Heart left ventricle (tissue), 13 donors: ENCODE results near the gene CDK6.

Source experiments
- POLR2A ChIP-seq, 2 donors: fragments of 450-650 bp; IDR thresholded peaks; one replicate each; pipeline ENCODE4 v1.6.1; 2017; ENCODE audit warnings: antibody characterized with exemption in 2 of 2, mild to moderate bottlenecking in 2 of 2, moderate library complexity in 2 of 2
- TF ChIP-seq, protein P1 (sequence below), 12 donors: fragments of 200-600 bp; sonication (generic) in 4 of 12; IDR thresholded peaks; one replicate each; pipeline versions ENCODE4 v1.5.0 to v1.8.0; 2018 to 2022; ENCODE audit warnings: antibody characterized with exemption in 12 of 12, mild to moderate bottlenecking in 5 of 12
- donor health status: ischemic (EF 13 %, LVEDD 7.1; RV severe dilation, severe dysfunction).
- donor health status: DM: no; HTN: yes; CAD: no.
- donor health status: DM: no; HTN: no; CAD: no.
- donor health status: ischemic (EF 25% LVEDD 6.9; RV normal size, moderate dysfunction).
- donor health status: ischemic (EF 25% LVEDD 5.7; RV mildly dilated, moderate dysfunction).
- donor health status: ischemic (EF 35%, LVEDD 5.7; RV mildly dilated, moderate dysfunction).
- donor health status: nonischemic (EF 11% LVEDD 7.7; RV severe dilation, severe dysfunction).
- donor health status: DM: yes; HTN: yes; CAD: no.
- donor health status: PGD.
- donor health status: ischemic (EF 29% LVEDD 5.4; RV normal size, mild dysfunction).
- donor health status: nonischemic (EF 23%, LVEDD 6.1; RV moderate dilation, normal function).

DNA sequence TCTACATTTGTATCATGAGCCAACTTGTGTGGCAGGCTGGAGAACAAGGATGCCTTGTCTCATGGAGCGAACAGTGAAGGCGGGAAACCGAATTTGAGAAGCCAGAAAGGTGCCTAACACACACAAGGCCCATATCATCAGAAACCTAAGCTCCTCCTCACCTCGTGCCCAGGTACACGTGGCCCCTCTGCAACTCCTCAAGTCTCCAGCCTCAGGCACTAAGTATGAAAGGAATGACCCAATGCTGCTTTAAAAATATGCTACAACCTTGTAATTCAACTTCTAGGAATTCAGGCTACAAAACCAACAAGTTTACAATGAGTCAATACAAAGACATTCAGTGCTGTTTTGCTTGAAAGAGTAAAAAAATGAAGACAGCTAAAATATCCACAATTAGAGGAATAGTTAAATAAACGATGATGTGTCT is 95.7 kb downstream of the CDK6 start:
- TF ChIP-seq, protein P1, sequence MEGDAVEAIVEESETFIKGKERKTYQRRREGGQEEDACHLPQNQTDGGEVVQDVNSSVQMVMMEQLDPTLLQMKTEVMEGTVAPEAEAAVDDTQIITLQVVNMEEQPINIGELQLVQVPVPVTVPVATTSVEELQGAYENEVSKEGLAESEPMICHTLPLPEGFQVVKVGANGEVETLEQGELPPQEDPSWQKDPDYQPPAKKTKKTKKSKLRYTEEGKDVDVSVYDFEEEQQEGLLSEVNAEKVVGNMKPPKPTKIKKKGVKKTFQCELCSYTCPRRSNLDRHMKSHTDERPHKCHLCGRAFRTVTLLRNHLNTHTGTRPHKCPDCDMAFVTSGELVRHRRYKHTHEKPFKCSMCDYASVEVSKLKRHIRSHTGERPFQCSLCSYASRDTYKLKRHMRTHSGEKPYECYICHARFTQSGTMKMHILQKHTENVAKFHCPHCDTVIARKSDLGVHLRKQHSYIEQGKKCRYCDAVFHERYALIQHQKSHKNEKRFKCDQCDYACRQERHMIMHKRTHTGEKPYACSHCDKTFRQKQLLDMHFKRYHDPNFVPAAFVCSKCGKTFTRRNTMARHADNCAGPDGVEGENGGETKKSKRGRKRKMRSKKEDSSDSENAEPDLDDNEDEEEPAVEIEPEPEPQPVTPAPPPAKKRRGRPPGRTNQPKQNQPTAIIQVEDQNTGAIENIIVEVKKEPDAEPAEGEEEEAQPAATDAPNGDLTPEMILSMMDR (IDR thresholded peaks at IDR 0.05), result no peak
- TF ChIP-seq POLR2A (IDR thresholded peaks at IDR 0.05), result no peak
